IMR-90 (cell line): ENCODE results near the gene PRR5L. TPM values are rescaled to one million over a fixed set of nuclear protein-coding genes. Genes with fewer than 3 reads are reported as not detected.

Source experiments
- ATAC-seq: fragments of 200-7000 bp; cut with Tn5 transposase; 2 replicates; pipeline ENCODE4 v1.9.1; 2020; ENCODE audit warnings: low read depth, mild to moderate bottlenecking, moderate library complexity
- BruUV-seq: library from RNA; stranded (reverse); fragments of 400-500 nt; replicated peaks from 2 replicates; lab custom pipeline; 2021; lab: Mats Ljungman, UMichigan
- CTCF ChIA-PET: fragments of 300-600 bp; formaldehyde crosslinking; extraction: SDS; loops from one replicate; lab custom pipeline; 2021; ENCODE audit warnings: antibody characterized with exemption; lab: Yijun Ruan, JAX
- POLR2A ChIA-PET: fragments of 300-600 bp; sonication (Branson Sonifier 250); formaldehyde crosslinking; loops from one replicate; lab custom pipeline; 2022; ENCODE audit warnings: antibody characterized with exemption; ENCODE audit not compliant: unreplicated experiment; lab: Charles Lee
- DNase-seq: peaks from one replicate; pipeline ENCODE4 v3.0.0; 2013
- H2AFZ ChIP-seq: replicated peaks from 2 replicates; pipeline ENCODE3; 2013; ENCODE audit warnings: low read length, mild to moderate bottlenecking; ENCODE audit not compliant: poor library complexity
- H2AK5ac ChIP-seq: 2 replicates; pipeline ENCODE4 v1.6.1; 2013; ENCODE audit warnings: low read depth, low read length, inconsistent platforms
- H2AK9ac ChIP-seq: replicated peaks from 2 replicates; pipeline ENCODE3; 2013; ENCODE audit warnings: mild to moderate bottlenecking, low read depth, low read length, moderate library complexity; ENCODE audit not compliant: poor library complexity
- H2BK120ac ChIP-seq: 2 replicates; pipeline ENCODE4 v1.6.1; 2013; ENCODE audit warnings: low read depth, low read length, inconsistent platforms
- H2BK15ac ChIP-seq: 3 replicates; pipeline ENCODE4 v1.6.1; 2013; ENCODE audit warnings: low read depth, low read length, inconsistent platforms
- H2BK20ac ChIP-seq: 2 replicates; pipeline ENCODE4 v1.6.1; 2013; ENCODE audit warnings: low read depth, mild to moderate bottlenecking, inconsistent platforms, low read length, moderate library complexity
- H2BK5ac ChIP-seq: 2 replicates; pipeline ENCODE4 v1.6.1; 2013; ENCODE audit warnings: mild to moderate bottlenecking, low read depth, low read length, inconsistent platforms; ENCODE audit not compliant: poor library complexity, severe bottlenecking
- H3K14ac ChIP-seq: replicated peaks from 2 replicates; pipeline ENCODE4 v1.6.1; 2013; ENCODE audit warnings: low read depth, low read length, inconsistent platforms
- H3K18ac ChIP-seq: 2 replicates; pipeline ENCODE4 v1.6.1; 2013; ENCODE audit warnings: low read depth, low read length, control low read depth
- H3K23ac ChIP-seq: 2 replicates; pipeline ENCODE4 v1.6.1; 2013; ENCODE audit warnings: low read depth, low read length, inconsistent platforms
- H3K27ac ChIP-seq: 2 replicates; pipeline ENCODE4 v1.5.1; 2013; ENCODE audit warnings: mild to moderate bottlenecking, control low read depth, low read length; ENCODE audit not compliant: insufficient read depth
- H3K27me3 ChIP-seq: 2 replicates; pipeline ENCODE4 v1.6.1; 2013; ENCODE audit warnings: low read length; ENCODE audit not compliant: control insufficient read depth, insufficient read depth
- H3K36me3 ChIP-seq: 2 replicates; pipeline ENCODE4 v1.6.1; 2013; ENCODE audit warnings: low read length, mixed read lengths; ENCODE audit not compliant: control insufficient read depth, insufficient read depth
- H3K4ac ChIP-seq: 2 replicates; pipeline ENCODE4 v1.6.1; 2013; ENCODE audit warnings: low read depth, low read length, inconsistent platforms
- H3K4me1 ChIP-seq: 2 replicates; pipeline ENCODE4 v1.6.1; 2013; ENCODE audit warnings: low read length, mixed read lengths; ENCODE audit not compliant: control insufficient read depth, insufficient read depth
- H3K4me2 ChIP-seq: 2 replicates; pipeline ENCODE4 v1.6.1; 2013; ENCODE audit warnings: low read depth, mild to moderate bottlenecking, control low read depth, low read length, moderate library complexity
- H3K4me3 ChIP-seq: 2 replicates; pipeline ENCODE4 v1.5.1; 2013; ENCODE audit warnings: low read depth, mild to moderate bottlenecking, control low read depth, low read length, moderate library complexity; ENCODE audit not compliant: insufficient read depth
- H3K56ac ChIP-seq: 2 replicates; pipeline ENCODE4 v1.6.1; 2013; ENCODE audit warnings: low read length, inconsistent platforms; ENCODE audit not compliant: insufficient read depth; ENCODE audit errors: extremely low read depth
- H3K79me1 ChIP-seq, 2 experiments: 2 replicates each; pipeline ENCODE4 v1.6.1; 2013; ENCODE audit warnings: low read length in 2 of 2, inconsistent platforms in 1 of 2, low read depth in 1 of 2
- H3K9ac ChIP-seq: 2 replicates; pipeline ENCODE4 v1.6.1; 2013; ENCODE audit warnings: low read depth, low read length, control low read depth
- H3K9me1 ChIP-seq: 2 replicates; pipeline ENCODE4 v1.6.1; 2013; ENCODE audit warnings: low read length, inconsistent platforms; ENCODE audit not compliant: insufficient read depth
- H3K9me3 ChIP-seq: 2 replicates; pipeline ENCODE4 v1.6.1; 2013; ENCODE audit warnings: low read length; ENCODE audit not compliant: control insufficient read depth, insufficient read depth
- H4K20me1 ChIP-seq: 2 replicates; pipeline ENCODE4 v1.6.1; 2013; ENCODE audit warnings: low read length, inconsistent platforms; ENCODE audit not compliant: insufficient read depth
- H4K5ac ChIP-seq: 2 replicates; pipeline ENCODE4 v1.6.1; 2013; ENCODE audit warnings: mild to moderate bottlenecking, low read depth, low read length, control low read depth
- H4K8ac ChIP-seq, 2 experiments: 2 replicates each; pipeline ENCODE4 v1.6.1; 2013; ENCODE audit warnings: low read depth in 2 of 2, low read length in 2 of 2, control low read depth in 1 of 2, inconsistent platforms in 1 of 2
- H4K91ac ChIP-seq: 2 replicates; pipeline ENCODE4 v1.6.1; 2013; ENCODE audit warnings: low read depth, low read length, inconsistent platforms; ENCODE audit not compliant: insufficient read depth
- BHLHE40 ChIP-seq: fragments of 150-350 bp; IDR thresholded peaks from 2 replicates; pipeline ENCODE4 v1.6.1; 2016; ENCODE audit warnings: mild to moderate bottlenecking, low read depth, low read length
- CEBPB ChIP-seq: IDR thresholded peaks from 2 replicates; pipeline ENCODE4 v1.6.1; 2012; ENCODE audit warnings: low read depth, low read length, improper control_type of control experiment
- CHD1 ChIP-seq: IDR thresholded peaks from 2 replicates; pipeline ENCODE4 v1.6.1; 2012; ENCODE audit warnings: low read depth, low read length, improper control_type of control experiment
- FOS ChIP-seq: fragments of 150-350 bp; IDR thresholded peaks from 2 replicates; pipeline ENCODE4 v1.6.1; 2016; ENCODE audit warnings: low read depth, low read length
- MAFK ChIP-seq: IDR thresholded peaks from 2 replicates; pipeline ENCODE4 v1.6.1; 2012; ENCODE audit warnings: low read depth, low read length, improper control_type of control experiment
- MAZ ChIP-seq: IDR thresholded peaks from 2 replicates; pipeline ENCODE4 v1.6.1; 2012; ENCODE audit warnings: low read depth, mild to moderate bottlenecking, low read length, improper control_type of control experiment, moderate library complexity, borderline replicate concordance
- MXI1 ChIP-seq: IDR thresholded peaks from 2 replicates; pipeline ENCODE4 v1.6.1; 2012; ENCODE audit warnings: low read depth, mild to moderate bottlenecking, low read length, moderate library complexity, borderline replicate concordance
- NFE2L2 ChIP-seq: fragments of 150-350 bp; IDR thresholded peaks from 2 replicates; pipeline ENCODE4 v1.6.1; 2016; ENCODE audit warnings: low read depth, mild to moderate bottlenecking, low read length
- POLR2A ChIP-seq: IDR thresholded peaks from 2 replicates; pipeline ENCODE4 v1.6.1; 2012; ENCODE audit warnings: mild to moderate bottlenecking, low read depth, low read length
- RAD21 ChIP-seq: IDR thresholded peaks from 2 replicates; pipeline ENCODE4 v1.6.1; 2012; ENCODE audit warnings: low read length, improper control_type of control experiment
- RCOR1 ChIP-seq: IDR thresholded peaks from 2 replicates; pipeline ENCODE4 v1.6.1; 2012; ENCODE audit warnings: mild to moderate bottlenecking, low read length, improper control_type of control experiment; ENCODE audit not compliant: insufficient replicate concordance
- RFX5 ChIP-seq: IDR thresholded peaks from 2 replicates; pipeline ENCODE4 v1.8.0; 2012; ENCODE audit warnings: low read depth, mild to moderate bottlenecking, low read length, moderate library complexity
- SMC3 ChIP-seq: fragments of 150-350 bp; IDR thresholded peaks from 2 replicates; pipeline ENCODE4 v1.6.1; 2016; ENCODE audit warnings: low read depth, mild to moderate bottlenecking, antibody characterized with exemption, low read length, moderate library complexity
- WGBS, 2 experiments: methylation state at CpG; one replicate each; pipeline versions ENCODE4 v1.1.5 to v1.1.7; 2013; ENCODE audit warnings: missing lambda C conversion rate in 2 of 2; ENCODE audit not compliant: insufficient read length in 1 of 2; ENCODE audit errors: extremely low coverage in 2 of 2; 5-methylcytosine and 5-hydroxymethylcytosine counted together
- dilution Hi-C: fragments of 300-500 bp; cut with HindIII; formaldehyde crosslinking; loops from one replicate; pipeline ENCODE4 v1.14.3; 2018; ENCODE audit warnings: low sequenced_read_pairs; ENCODE audit not compliant: unreplicated experiment
- in situ Hi-C: fragments of 300-500 bp; cut with MboI; formaldehyde crosslinking; loops from 3 replicates; pipeline ENCODE4 v1.14.3; 2019; ENCODE audit warnings: low sequenced_read_pairs, inconsistent platforms, mixed read lengths
- intact Hi-C: fragments of 100-400 bp; cut with micrococcal nuclease; formaldehyde crosslinking; loops from 2 replicates; pipeline ENCODE4 v1.10.0; 2022
- polyA plus RNA-seq, 3 experiments: library from polyadenylated mRNA; depleted of rRNA; stranded (reverse); fragments of >200 nt; gene quantifications; 2 replicates each; pipeline ENCODE4 v1.2.3, GENCODE V29; 2012; ENCODE audit warnings: low replicate concordance in 1 of 3
- total RNA-seq: library from RNA; depleted of rRNA; stranded (reverse); fragments of >200 nt; gene quantifications from 2 replicates; pipeline ENCODE4 v1.2.3, GENCODE V29; 2012
- TF ChIP-seq, protein P1 (sequence below): fragments of 150-350 bp; IDR thresholded peaks from 2 replicates; pipeline ENCODE4 v1.6.1; 2017; ENCODE audit warnings: mild to moderate bottlenecking, antibody characterized with exemption, low read length, low read depth
- TF ChIP-seq, protein P2 (sequence below): conservative IDR thresholded peaks from 2 replicates; pipeline ENCODE4 v1.5.1; 2012; ENCODE audit warnings: mild to moderate bottlenecking, low read depth, low read length, improper control_type of control experiment
- TF ChIP-seq, protein P3 (sequence below): fragments of 150-350 bp; IDR thresholded peaks from 2 replicates; pipeline ENCODE4 v1.6.1; 2016; ENCODE audit warnings: low read depth, mild to moderate bottlenecking, low read length, moderate library complexity, borderline replicate concordance

PRR5L gene
- total and polyA plus RNA-seq, 2 of the 4 experiments (the other 2 are of a cell fraction) = 2.9 to 3.6 TPM

DNA sequence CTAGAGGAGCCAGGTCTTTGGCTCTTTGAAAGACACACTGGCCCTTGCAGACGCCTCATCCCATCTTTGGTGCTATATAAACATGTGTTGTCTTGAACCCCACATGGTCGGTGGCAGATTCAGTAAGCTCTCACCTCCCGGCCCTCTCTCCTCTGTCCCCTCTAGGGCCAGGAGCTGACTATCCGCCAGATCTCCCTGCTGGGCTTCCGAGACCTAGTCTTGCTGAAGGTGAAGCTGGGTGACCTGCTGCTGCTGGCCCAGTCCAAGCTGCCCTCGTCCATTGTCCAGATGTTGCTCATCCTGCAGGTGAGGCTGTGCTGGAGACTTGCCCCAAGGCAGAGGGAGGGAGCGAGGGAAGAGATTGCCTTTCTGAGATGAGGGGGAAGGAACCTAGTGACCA lies 150.0 kb downstream of the PRR5L start:
- Histone ChIP-seq H2BK5ac (no peak overlapping the region), H2AK5ac (peak overlapping the region; percentile 1; the same call in 1 of the 2 replicates), H3K9me3 (no peaks in the 10 kb centered on the region), H4K5ac (no peak overlapping the region), H3K27me3 (no peaks in the 10 kb centered on the region), H4K20me1 (no peaks in the 10 kb centered on the region), H4K91ac (no peak overlapping the region), H2AK9ac (no peak overlapping the region), H2BK15ac (no peak overlapping the region), H3K79me1 (no peaks in the 10 kb centered on the region), H3K14ac (no peak overlapping the region), H3K4ac (no peak overlapping the region), H4K8ac (no peak overlapping the region), H3K9me1 (peaks cover 9% of the 10 kb centered on the region), H3K36me3 (no peaks in the 10 kb centered on the region; the same call in 1 of the 2 replicates), H3K18ac (no peak overlapping the region), H3K4me2 (no peak overlapping the region), H2AFZ (no peak overlapping the region), H2BK120ac (no peak overlapping the region), H3K9ac (no peak overlapping the region), H3K27ac (no peak overlapping the region), H3K4me1 (peaks cover 10% of the 10 kb centered on the region), H3K56ac (no peak overlapping the region), H3K23ac (no peak overlapping the region), H2BK20ac (no peak overlapping the region), H3K4me3 (no peak overlapping the region)
- intact Hi-C loops = no loop called here
- CTCF ChIA-PET = no interaction called here
- ATAC-seq = no peak
- WGBS, 2 experiments = 80% methylated on average over 1 of the region's 7 CpGs; no CpG with 5 or more reads in 1 of the 2 experiments
- TF ChIP-seq CEBPB = no peak
- TF ChIP-seq, protein P1, sequence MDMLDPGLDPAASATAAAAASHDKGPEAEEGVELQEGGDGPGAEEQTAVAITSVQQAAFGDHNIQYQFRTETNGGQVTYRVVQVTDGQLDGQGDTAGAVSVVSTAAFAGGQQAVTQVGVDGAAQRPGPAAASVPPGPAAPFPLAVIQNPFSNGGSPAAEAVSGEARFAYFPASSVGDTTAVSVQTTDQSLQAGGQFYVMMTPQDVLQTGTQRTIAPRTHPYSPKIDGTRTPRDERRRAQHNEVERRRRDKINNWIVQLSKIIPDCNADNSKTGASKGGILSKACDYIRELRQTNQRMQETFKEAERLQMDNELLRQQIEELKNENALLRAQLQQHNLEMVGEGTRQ = no peak
- TF ChIP-seq, protein P2, sequence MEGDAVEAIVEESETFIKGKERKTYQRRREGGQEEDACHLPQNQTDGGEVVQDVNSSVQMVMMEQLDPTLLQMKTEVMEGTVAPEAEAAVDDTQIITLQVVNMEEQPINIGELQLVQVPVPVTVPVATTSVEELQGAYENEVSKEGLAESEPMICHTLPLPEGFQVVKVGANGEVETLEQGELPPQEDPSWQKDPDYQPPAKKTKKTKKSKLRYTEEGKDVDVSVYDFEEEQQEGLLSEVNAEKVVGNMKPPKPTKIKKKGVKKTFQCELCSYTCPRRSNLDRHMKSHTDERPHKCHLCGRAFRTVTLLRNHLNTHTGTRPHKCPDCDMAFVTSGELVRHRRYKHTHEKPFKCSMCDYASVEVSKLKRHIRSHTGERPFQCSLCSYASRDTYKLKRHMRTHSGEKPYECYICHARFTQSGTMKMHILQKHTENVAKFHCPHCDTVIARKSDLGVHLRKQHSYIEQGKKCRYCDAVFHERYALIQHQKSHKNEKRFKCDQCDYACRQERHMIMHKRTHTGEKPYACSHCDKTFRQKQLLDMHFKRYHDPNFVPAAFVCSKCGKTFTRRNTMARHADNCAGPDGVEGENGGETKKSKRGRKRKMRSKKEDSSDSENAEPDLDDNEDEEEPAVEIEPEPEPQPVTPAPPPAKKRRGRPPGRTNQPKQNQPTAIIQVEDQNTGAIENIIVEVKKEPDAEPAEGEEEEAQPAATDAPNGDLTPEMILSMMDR = no peak
- no peak for TF ChIP-seq POLR2A
- TF ChIP-seq SMC3 = no peak
- no peak for TF ChIP-seq MAZ
- TF ChIP-seq FOS = no peak
- no peak for TF ChIP-seq RAD21
- TF ChIP-seq, protein P3, sequence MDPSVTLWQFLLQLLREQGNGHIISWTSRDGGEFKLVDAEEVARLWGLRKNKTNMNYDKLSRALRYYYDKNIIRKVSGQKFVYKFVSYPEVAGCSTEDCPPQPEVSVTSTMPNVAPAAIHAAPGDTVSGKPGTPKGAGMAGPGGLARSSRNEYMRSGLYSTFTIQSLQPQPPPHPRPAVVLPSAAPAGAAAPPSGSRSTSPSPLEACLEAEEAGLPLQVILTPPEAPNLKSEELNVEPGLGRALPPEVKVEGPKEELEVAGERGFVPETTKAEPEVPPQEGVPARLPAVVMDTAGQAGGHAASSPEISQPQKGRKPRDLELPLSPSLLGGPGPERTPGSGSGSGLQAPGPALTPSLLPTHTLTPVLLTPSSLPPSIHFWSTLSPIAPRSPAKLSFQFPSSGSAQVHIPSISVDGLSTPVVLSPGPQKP = no peak
- no peak for TF ChIP-seq MXI1
- no peak for TF ChIP-seq CHD1
- TF ChIP-seq NFE2L2 = no peak
- TF ChIP-seq RCOR1 = no peak
- no peak for TF ChIP-seq BHLHE40
- no peak for TF ChIP-seq RFX5
- no peak for TF ChIP-seq MAFK
- POLR2A ChIA-PET = no interaction called here
- no TSS peak for BruUV-seq
- dilution Hi-C loops = no loop called here
- no peak for DNase-seq
- in situ Hi-C loops = no loop called here
